HepG2 (cell line): ENCODE data around the gene GRAMD4. TPM values are rescaled to one million over a fixed set of nuclear protein-coding genes. Genes with fewer than 3 reads are reported as not detected.

Source experiments
- ATAC-seq: fragments of 200-7000 bp; cut with Tn5 transposase; 3 replicates; pipeline ENCODE4 v1.9.1; 2020; ENCODE audit warnings: mild to moderate bottlenecking, moderate library complexity
- BruUV-seq: library from RNA; stranded (reverse); fragments of 400-500 nt; replicated peaks from 2 replicates; lab custom pipeline; 2021; lab: Mats Ljungman, UMichigan
- CTCF ChIA-PET: fragments of 300-600 bp; formaldehyde crosslinking; extraction: SDS; loops from one replicate; lab custom pipeline; 2021; ENCODE audit warnings: low total read pairs, inconsistent platforms, low intra/inter-chr PET ratio; lab: Yijun Ruan, JAX
- POLR2A ChIA-PET: fragments of 350-600 bp; sonication (Branson Sonifier 250); formaldehyde crosslinking; loops from one replicate; lab custom pipeline; 2020; ENCODE audit warnings: antibody characterized with exemption, inconsistent platforms; lab: Yijun Ruan, JAX
- DNase-seq: peaks from one replicate; pipeline ENCODE4 v3.0.0-alpha.2; 2015; ENCODE audit warnings: low spot score
- FAIRE-seq: peaks from 3 replicates; lab custom pipeline; 2011; peaks lifted over from hg19 to GRCh38; lab: Jason Lieb, UNC
- H2AFZ ChIP-seq: one replicate; pipeline ENCODE4 v1.6.1; 2011; ENCODE audit warnings: low read length, inconsistent platforms
- H3K27ac ChIP-seq: fragments of 300-600 bp; 3 replicates; pipeline ENCODE4 v1.8.0; 2011; ENCODE audit warnings: mixed run types, mild to moderate bottlenecking, mixed read lengths, low read length, inconsistent platforms; ENCODE audit not compliant: insufficient read depth; ENCODE audit errors: extremely low read length
- H3K27me3 ChIP-seq, 2 experiments: fragments of 200-600 bp in 1 of 2; 2 replicates in 1 of 2; 3 replicates in 1 of 2; pipeline versions ENCODE4 v1.6.0 to v1.8.0; 2011; ENCODE audit warnings: low read length in 2 of 2, mild to moderate bottlenecking in 2 of 2, moderate library complexity in 2 of 2, inconsistent platforms in 1 of 2; ENCODE audit not compliant: insufficient read depth in 2 of 2, control insufficient read depth in 1 of 2
- H3K36me3 ChIP-seq, 2 experiments: fragments of 200-600 bp in 1 of 2; replicated peaks in 1 of 2; 2 replicates in 1 of 2; 3 replicates in 1 of 2; pipeline versions ENCODE4 v1.5.1 to v1.8.0; 2011; ENCODE audit warnings: low read length in 2 of 2, inconsistent platforms in 1 of 2; ENCODE audit not compliant: insufficient read depth in 2 of 2, control insufficient read depth in 1 of 2
- H3K4me1 ChIP-seq: 2 replicates; pipeline ENCODE4 v1.5.1; 2012; ENCODE audit warnings: low read length, inconsistent platforms; ENCODE audit not compliant: insufficient read depth
- H3K4me2 ChIP-seq: 2 replicates; pipeline ENCODE4 v1.6.0; 2011; ENCODE audit warnings: low read depth, low read length, inconsistent platforms
- H3K4me3 ChIP-seq, 3 experiments: fragments of 200-600 bp in 1 of 3; sonication (generic), shearing (Covaris generic) in 1 of 3; replicated peaks in 1 of 3; 2 replicates each; pipeline ENCODE4 v1.5.1; 2011 to 2016; ENCODE audit warnings: low read length in 3 of 3, inconsistent platforms in 2 of 3, low read depth in 2 of 3, mild to moderate bottlenecking in 2 of 3, control low read depth in 1 of 3, mixed read lengths in 1 of 3; ENCODE audit not compliant: insufficient read depth in 1 of 3
- H3K79me2 ChIP-seq: one replicate; pipeline ENCODE4 v1.6.1; 2011; ENCODE audit warnings: low read length, inconsistent platforms; ENCODE audit not compliant: insufficient read depth
- H3K9ac ChIP-seq: 2 replicates; pipeline ENCODE4 v1.6.0; 2011; ENCODE audit warnings: mild to moderate bottlenecking, low read depth, low read length, inconsistent platforms; ENCODE audit not compliant: insufficient read depth
- H3K9me3 ChIP-seq: 2 replicates; pipeline ENCODE4 v1.5.1; 2012; ENCODE audit warnings: mild to moderate bottlenecking, low read length
- H4K20me1 ChIP-seq: 2 replicates; pipeline ENCODE4 v1.6.0; 2011; ENCODE audit warnings: inconsistent platforms, mild to moderate bottlenecking, low read length, moderate library complexity; ENCODE audit not compliant: insufficient read depth
- AGO2 ChIP-seq: fragments of 200-400 bp; formaldehyde crosslinking; optimal IDR thresholded peaks from 2 replicates; pipeline ENCODE3; 2017; ENCODE audit warnings: mild to moderate bottlenecking, low read depth, low read length, moderate library complexity
- FOXM1 ChIP-seq: sonication (generic); formaldehyde crosslinking; IDR thresholded peaks from 2 replicates; pipeline ENCODE4 v1.5.0; 2020; ENCODE audit warnings: missing genetic modification reagents
- GMEB1 ChIP-seq: sonication (generic); formaldehyde crosslinking; IDR thresholded peaks from 2 replicates; pipeline ENCODE4 v1.5.1; 2020; ENCODE audit warnings: missing genetic modification reagents, mild to moderate bottlenecking, borderline replicate concordance
- HNF1A ChIP-seq, 2 experiments: sonication (generic) in 1 of 2; formaldehyde crosslinking in 1 of 2; IDR thresholded peaks; 2 replicates each; pipeline versions ENCODE4 v1.4.0 to v1.6.1; 2016 to 2020; ENCODE audit warnings: borderline replicate concordance in 1 of 2, low read depth in 1 of 2, mild to moderate bottlenecking in 1 of 2, missing genetic modification reagents in 1 of 2
- IRF2 ChIP-seq: IDR thresholded peaks from 2 replicates; pipeline ENCODE4 v1.6.1; 2018; ENCODE audit warnings: missing genetic modification reagents, missing compliant biosample characterization
- KDM1A ChIP-seq: IDR thresholded peaks from 2 replicates; pipeline ENCODE4 v1.6.1; 2016; ENCODE audit warnings: missing compliant biosample characterization
- ZNF101 ChIP-seq: sonication (generic); formaldehyde crosslinking; IDR thresholded peaks from 2 replicates; pipeline ENCODE4 v1.4.0; 2020; ENCODE audit warnings: mild to moderate bottlenecking, low read depth, missing genetic modification reagents, borderline replicate concordance
- ZNF160 ChIP-seq: sonication (generic); formaldehyde crosslinking; IDR thresholded peaks from 2 replicates; pipeline ENCODE4 v1.8.0; 2022; ENCODE audit warnings: mild to moderate bottlenecking, inconsistent platforms, missing genetic modification reagents
- ZNF292 ChIP-seq: sonication (generic); formaldehyde crosslinking; IDR thresholded peaks from 2 replicates; pipeline ENCODE4 v1.8.1; 2022; ENCODE audit warnings: mild to moderate bottlenecking, low read depth, missing genetic modification reagents, borderline replicate concordance
- ZNF589 ChIP-seq: sonication (generic); formaldehyde crosslinking; conservative IDR thresholded peaks from 2 replicates; pipeline ENCODE4 v1.8.0; 2022; ENCODE audit warnings: mild to moderate bottlenecking, moderate library complexity, missing genetic modification reagents
- ZNF629 ChIP-seq: sonication (generic); formaldehyde crosslinking; conservative IDR thresholded peaks from 2 replicates; pipeline ENCODE4 v1.5.0; 2020; ENCODE audit warnings: missing genetic modification reagents
- WGBS: methylation state at CpG from one replicate; pipeline ENCODE4 v1.1.6; 2017; ENCODE audit warnings: low lambda C conversion rate; 5-methylcytosine and 5-hydroxymethylcytosine counted together
- in situ Hi-C: cut with HindIII; loops from 2 replicates; pipeline ENCODE4 v1.10.0; 2017; ENCODE audit warnings: low pct_unique_long_range_greater_than_20kb; ENCODE audit not compliant: extremely low pct_ligation_motif_present
- intact Hi-C: fragments of 100-400 bp; cut with micrococcal nuclease; formaldehyde crosslinking; loops from one replicate; pipeline ENCODE4 v1.10.0; 2022; ENCODE audit not compliant: unreplicated experiment
- polyA plus RNA-seq, 8 experiments: library from polyadenylated mRNA; depleted of rRNA in 3 of 8; stranded (reverse) in 7 of 8; unstranded in 1 of 8; fragments of >200 nt; fragmentation: Illumina TruSeq in 4 of 8; extraction: Trizol in 4 of 8; gene quantifications; 2 replicates each; pipeline versions ENCODE4 v1.2.1 to v1.2.3, GENCODE V29; 2011 to 2016; ENCODE audit warnings: low read depth in 4 of 8, missing spikeins in 1 of 8, mixed read lengths in 1 of 8; ENCODE audit not compliant: insufficient read depth in 1 of 8
- total RNA-seq, 5 experiments: library from RNA; depleted of rRNA; stranded (reverse); fragments of >200 nt; fragmentation: Illumina TruSeq; extraction: Trizol; gene quantifications; 2 replicates each; pipeline ENCODE4 v1.2.3, GENCODE V29; 2016; ENCODE audit warnings: low read depth in 1 of 5

GRAMD4 gene
- total and polyA plus RNA-seq, 2 of the 13 experiments (the other 11 are each of a cell fraction or from before 2014, with no cell fraction given) = 15.2 to 15.7 TPM

GRCh38 chr22:46697811-46698515, 77.8 kb downstream of the GRAMD4 start:
- no peak for TF ChIP-seq ZNF160 (CRISPR knock-in tag)
- peak; percentile 24 for TF ChIP-seq AGO2
- no peak for TF ChIP-seq GMEB1 (CRISPR knock-in tag)
- Histone ChIP-seq H4K20me1 (no peaks in the 10 kb centered on the region), H3K9ac (no peak overlapping the region), H3K27me3 (no peaks in the 10 kb centered on the region), H3K4me3 (no peak overlapping the region), H3K4me2 (no peak overlapping the region), H3K4me1 (no peaks in the 10 kb centered on the region), H3K27ac (no peak overlapping the region), H3K36me3 (peaks cover 20 to 74% of the 10 kb centered on the region in 2 experiments; a peak in 4 of 5 replicates), H3K79me2 (no peaks in the 10 kb centered on the region), H2AFZ (no peak overlapping the region), H3K9me3 (no peaks in the 10 kb centered on the region)
- no peak for ATAC-seq
- FAIRE-seq = no peak
- intact Hi-C loops = no loop called here
- ChIA-PET CTCF (no interaction called here), POLR2A (no interaction called here)
- 90% methylated on average over 18 of the region's 24 CpGs for WGBS
- in situ Hi-C loops = no loop called here
- DNase-seq = no peak
- no TSS peak for BruUV-seq

DNA sequence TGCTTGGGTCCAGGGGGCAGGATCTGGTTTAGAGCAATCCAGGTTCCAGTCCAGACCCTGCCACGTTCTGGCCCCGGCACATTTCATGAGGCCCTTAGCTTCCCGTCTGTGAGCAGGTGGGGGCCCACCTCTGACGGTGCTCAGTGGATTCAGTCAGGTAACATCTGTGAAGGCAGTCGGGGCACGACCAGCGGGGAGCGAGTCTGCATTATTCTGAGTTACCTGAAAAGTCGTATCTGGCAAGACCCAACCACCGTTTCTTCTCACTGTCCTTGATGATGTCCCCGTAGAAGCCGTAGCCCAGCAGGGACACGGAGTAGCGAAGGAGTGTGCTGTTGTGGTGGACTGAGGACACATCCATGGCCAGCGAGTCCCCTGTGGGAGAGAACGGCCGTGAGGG, 78.9 kb downstream of the GRAMD4 start:
- ChIA-PET POLR2A (no interaction called here), CTCF (no interaction called here)
- in situ Hi-C loops (no loop called here), intact Hi-C loops (no loop called here)
- Histone ChIP-seq H4K20me1 (peaks cover 6% of the 10 kb centered on the region; the same call in 1 of the 2 replicates), H2AFZ (no peak overlapping the region), H3K4me1 (no peaks in the 10 kb centered on the region), H3K27ac (no peak overlapping the region), H3K9me3 (no peaks in the 10 kb centered on the region), H3K4me3 (no peak overlapping the region), H3K27me3 (no peaks in the 10 kb centered on the region), H3K4me2 (no peak overlapping the region), H3K79me2 (no peaks in the 10 kb centered on the region), H3K9ac (no peak overlapping the region), H3K36me3 (peaks cover 22 to 71% of the 10 kb centered on the region in 2 experiments; a peak in 4 of 5 replicates)
- FAIRE-seq (no peak), DNase-seq (no peak), ATAC-seq (no peak)
- no TSS peak for BruUV-seq
- over 99% methylated on average over 11 of the region's 17 CpGs for WGBS
- TF ChIP-seq ZNF629 (CRISPR knock-in tag) = no peak
- no peak for TF ChIP-seq FOXM1 (CRISPR knock-in tag)
- no peak for TF ChIP-seq KDM1A (CRISPR knock-in tag)
- TF ChIP-seq ZNF101 (CRISPR knock-in tag) = no peak
- TF ChIP-seq ZNF292 (CRISPR knock-in tag) = no peak
- no peak for TF ChIP-seq IRF2 (CRISPR knock-in tag)
- TF ChIP-seq ZNF589 (CRISPR knock-in tag) = no peak
- TF ChIP-seq HNF1A (IDR thresholded peaks at IDR 0.05; ENCODE audit: low read depth) = no peak
- TF ChIP-seq HNF1A (CRISPR knock-in tag; IDR thresholded peaks at IDR 0.05; ENCODE audit: borderline replicate concordance) = no peak
